B cell (primary cell): Measurements from ENCODE around the gene MYB.

Experiments
- EZH2 ChIP-seq: IDR thresholded peaks from 2 replicates; pipeline ENCODE4 v1.6.1; 2012; ENCODE audit warnings: borderline replicate concordance, low read depth, mild to moderate bottlenecking, moderate library complexity, low read length; ENCODE audit not compliant: insufficient read depth, poor library complexity, severe bottlenecking
- TF ChIP-seq, protein P1 (sequence below): fragments of 200-600 bp; IDR thresholded peaks from one replicate; pipeline ENCODE4 v1.8.0; 2022; ENCODE audit warnings: antibody characterized with exemption, mild to moderate bottlenecking

DNA sequence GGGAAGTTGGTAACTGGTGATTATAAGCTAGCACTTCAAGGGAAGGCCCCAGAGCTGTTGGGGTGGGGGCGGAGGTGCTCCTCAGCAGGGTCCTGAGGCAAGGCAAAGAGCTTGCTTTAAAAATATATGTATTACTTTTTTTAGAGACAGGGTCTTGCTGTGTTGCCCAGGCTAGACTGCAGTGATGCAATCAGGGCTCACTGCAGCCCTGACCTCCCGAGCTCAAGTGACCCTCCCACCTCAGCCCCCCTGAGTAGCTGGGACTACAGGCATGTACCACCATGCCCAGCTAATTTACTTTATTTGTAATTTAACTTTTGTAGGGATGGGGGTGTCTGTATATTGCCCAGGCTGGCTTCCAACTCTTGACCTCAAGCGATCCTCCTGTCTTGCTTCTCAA, 87.2 kb downstream of the MYB start:
- TF ChIP-seq, protein P1, sequence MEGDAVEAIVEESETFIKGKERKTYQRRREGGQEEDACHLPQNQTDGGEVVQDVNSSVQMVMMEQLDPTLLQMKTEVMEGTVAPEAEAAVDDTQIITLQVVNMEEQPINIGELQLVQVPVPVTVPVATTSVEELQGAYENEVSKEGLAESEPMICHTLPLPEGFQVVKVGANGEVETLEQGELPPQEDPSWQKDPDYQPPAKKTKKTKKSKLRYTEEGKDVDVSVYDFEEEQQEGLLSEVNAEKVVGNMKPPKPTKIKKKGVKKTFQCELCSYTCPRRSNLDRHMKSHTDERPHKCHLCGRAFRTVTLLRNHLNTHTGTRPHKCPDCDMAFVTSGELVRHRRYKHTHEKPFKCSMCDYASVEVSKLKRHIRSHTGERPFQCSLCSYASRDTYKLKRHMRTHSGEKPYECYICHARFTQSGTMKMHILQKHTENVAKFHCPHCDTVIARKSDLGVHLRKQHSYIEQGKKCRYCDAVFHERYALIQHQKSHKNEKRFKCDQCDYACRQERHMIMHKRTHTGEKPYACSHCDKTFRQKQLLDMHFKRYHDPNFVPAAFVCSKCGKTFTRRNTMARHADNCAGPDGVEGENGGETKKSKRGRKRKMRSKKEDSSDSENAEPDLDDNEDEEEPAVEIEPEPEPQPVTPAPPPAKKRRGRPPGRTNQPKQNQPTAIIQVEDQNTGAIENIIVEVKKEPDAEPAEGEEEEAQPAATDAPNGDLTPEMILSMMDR: no peak
- TF ChIP-seq EZH2: no peak
